Tibial nerve (tissue), 3 donors: Measurements from ENCODE around the gene ARMC8.

Source experiments
- CTCF ChIP-seq, 5 experiments: fragments of 200-600 bp in 3 of 5; fragments of 450-650 bp in 2 of 5; sonication (generic) in 3 of 5; IDR thresholded peaks; one replicate each; pipeline ENCODE4 v1.5.1; 2016 to 2019; ENCODE audit warnings: antibody characterized with exemption in 5 of 5, mild to moderate bottlenecking in 3 of 5, moderate library complexity in 2 of 5
- POLR2A ChIP-seq, 2 donors: fragments of 450-650 bp; IDR thresholded peaks; one replicate each; pipeline ENCODE4 v1.6.1; 2017; ENCODE audit warnings: antibody characterized with exemption in 2 of 2, mild to moderate bottlenecking in 2 of 2, moderate library complexity in 2 of 2

GRCh38 chr3:138254216-138254615 lies 67.1 kb downstream of the ARMC8 start:
- no peak for TF ChIP-seq CTCF (IDR thresholded peaks at IDR 0.05)
- TF ChIP-seq POLR2A (IDR thresholded peaks at IDR 0.05) = no peak
